CD4-positive, alpha-beta T cell (primary cell): ENCODE results near the gene DTNBP1. TPM values are rescaled to one million over a fixed set of nuclear protein-coding genes. Genes with fewer than 3 reads are reported as not detected.

Experiments
- ATAC-seq: fragments of 200-7000 bp; cut with Tn5 transposase; one replicate; pipeline ENCODE4 v1.10.0; 2022; ENCODE audit warnings: mild to moderate bottlenecking; ENCODE audit not compliant: poor library complexity
- CTCF ChIA-PET: fragments of 350-600 bp; sonication (Branson Sonifier 250); formaldehyde crosslinking; loops from one replicate; lab custom pipeline; 2021; ENCODE audit warnings: antibody characterized with exemption, inconsistent platforms; lab: Charles Lee
- POLR2A ChIA-PET: fragments of 350-600 bp; sonication (Branson Sonifier 250); formaldehyde crosslinking; loops from one replicate; lab custom pipeline; 2021; ENCODE audit warnings: antibody characterized with exemption, inconsistent platforms; lab: Charles Lee
- DNase-seq, 14 experiments: peaks; one replicate each; pipeline ENCODE4 v3.0.0-alpha.2; 2013 to 2020; ENCODE audit warnings: mixed read lengths in 2 of 14
- H3K27ac ChIP-seq, 2 donors: one replicate each; pipeline versions ENCODE4 v1.5.1 to v1.7.0; 2013; ENCODE audit warnings: low read length in 2 of 2, low read depth in 1 of 2, mild to moderate bottlenecking in 1 of 2
- H3K27me3 ChIP-seq, 2 experiments: 1 replicate in 1 of 2; 2 replicates in 1 of 2; pipeline versions ENCODE4 v1.6.1 to v1.7.0; 2013; ENCODE audit warnings: low read length in 2 of 2, control low read depth in 1 of 2, mild to moderate bottlenecking in 1 of 2, moderate library complexity in 1 of 2; ENCODE audit not compliant: insufficient read depth in 2 of 2, control insufficient read depth in 1 of 2
- H3K36me3 ChIP-seq: one replicate; pipeline ENCODE4 v1.6.1; 2013; ENCODE audit warnings: low read length, control low read depth; ENCODE audit not compliant: insufficient read depth
- H3K4me1 ChIP-seq: one replicate; pipeline ENCODE4 v1.6.1; 2013; ENCODE audit warnings: low read length, control low read depth; ENCODE audit not compliant: insufficient read depth
- H3K4me3 ChIP-seq: one replicate; pipeline ENCODE4 v1.5.1; 2013; ENCODE audit warnings: mild to moderate bottlenecking, low read length, moderate library complexity
- H3K9me3 ChIP-seq, 2 experiments: 1 replicate in 1 of 2; 2 replicates in 1 of 2; pipeline versions ENCODE4 v1.6.1 to v1.7.0; 2013; ENCODE audit warnings: low read length in 2 of 2, mild to moderate bottlenecking in 2 of 2, control low read depth in 1 of 2, moderate library complexity in 1 of 2; ENCODE audit not compliant: control insufficient read depth in 1 of 2, insufficient read depth in 1 of 2
- H3K27ac Mint-ChIP-seq: one replicate; pipeline ENCODE4 v1.8.0; 2020; ENCODE audit warnings: mixed read lengths
- H3K27me3 Mint-ChIP-seq: one replicate; pipeline ENCODE4 v1.8.0; 2021; ENCODE audit warnings: mixed read lengths
- H3K36me3 Mint-ChIP-seq: one replicate; pipeline ENCODE4 v1.8.0; 2021; ENCODE audit warnings: low read depth, mixed read lengths
- H3K4me1 Mint-ChIP-seq: one replicate; pipeline ENCODE4 v1.8.0; 2021; ENCODE audit warnings: low read depth, mixed read lengths
- H3K4me3 Mint-ChIP-seq: one replicate; pipeline ENCODE4 v1.8.0; 2020; ENCODE audit warnings: mild to moderate bottlenecking, mixed read lengths
- H3K9me3 Mint-ChIP-seq: one replicate; pipeline ENCODE4 v1.8.0; 2020; ENCODE audit warnings: mixed read lengths
- CTCF ChIP-seq: fragments of 200-600 bp; IDR thresholded peaks from one replicate; pipeline ENCODE4 v1.8.0; 2022; ENCODE audit warnings: antibody characterized with exemption, mild to moderate bottlenecking
- intact Hi-C, 2 experiments: fragments of 100-400 bp; cut with DNase I in 1 of 2; cut with micrococcal nuclease in 1 of 2; formaldehyde crosslinking; loops; one replicate each; pipeline versions ENCODE4 v1.15.1 to v1.9.0; 2023 to 2025; cut with DNase I, micrococcal nuclease
- total RNA-seq, 174 experiments: library from RNA in 2 of 174; stranded (reverse) in 2 of 174; gene quantifications; one replicate each; pipeline ENCODE4 v1.2.3 and lab custom pipeline; 2021 to 2026

Gene DTNBP1
- total RNA-seq, 2 experiments from 2014 or later = 14.5 to 14.7 TPM

GRCh38 chr6:15477746-15478145 lies 185.1 kb downstream of the DTNBP1 start:
- Histone ChIP-seq H3K36me3 (peaks cover 29% of the 10 kb centered on the region), H3K27me3 (no peaks in the 10 kb centered on the region), H3K9me3 (no peaks in the 10 kb centered on the region), H3K27ac (no peak overlapping the region), H3K4me1 (no peaks in the 10 kb centered on the region), H3K4me3 (no peak overlapping the region)
- no peak for TF ChIP-seq CTCF
- peaks cover 70% of the 10 kb centered on the region for H3K4me1 Mint-ChIP-seq
- H3K27ac Mint-ChIP-seq = no peak overlapping the region
- no peak overlapping the region for H3K4me3 Mint-ChIP-seq
- no peaks in the 10 kb centered on the region for H3K27me3 Mint-ChIP-seq
- ChIA-PET CTCF (no interaction called here), POLR2A (no interaction called here)
- intact Hi-C loops = no loop called here
- peaks cover 56% of the 10 kb centered on the region for H3K36me3 Mint-ChIP-seq
- DNase-seq (no peak), ATAC-seq (no peak)
- no peaks in the 10 kb centered on the region for H3K9me3 Mint-ChIP-seq

GRCh38 chr6:15476631-15477380 lies 186.0 kb downstream of the DTNBP1 start:
- Histone ChIP-seq H3K27ac (no peak overlapping the region), H3K4me1 (no peaks in the 10 kb centered on the region), H3K27me3 (no peaks in the 10 kb centered on the region), H3K9me3 (no peaks in the 10 kb centered on the region), H3K36me3 (peaks cover 37% of the 10 kb centered on the region), H3K4me3 (no peak overlapping the region)
- peaks cover 64% of the 10 kb centered on the region for H3K4me1 Mint-ChIP-seq
- no peak overlapping the region for H3K27ac Mint-ChIP-seq
- ATAC-seq = no peak
- ChIA-PET CTCF (interaction anchor here (0.6 kb wide), 1 partner anchor 1153 kb away, joined by 3 read pairs; no protein-coding TSS in a partner anchor), POLR2A (no interaction called here)
- H3K27me3 Mint-ChIP-seq = no peaks in the 10 kb centered on the region
- intact Hi-C loops = no loop called here
- H3K4me3 Mint-ChIP-seq = no peak overlapping the region
- no peak for DNase-seq
- H3K36me3 Mint-ChIP-seq = peaks cover 63% of the 10 kb centered on the region
- no peaks in the 10 kb centered on the region for H3K9me3 Mint-ChIP-seq
- no peak for TF ChIP-seq CTCF

- H3K27me3 ChIP-seq = no peaks in the 10 kb centered on the region
- no peaks in the 10 kb centered on the region for H3K9me3 ChIP-seq
- intact Hi-C loops = no loop called here
- ATAC-seq (no peak), DNase-seq (no peak)
- no peaks in the 10 kb centered on the region for H3K9me3 Mint-ChIP-seq
- no peak overlapping the region for H3K27ac ChIP-seq
- H3K27ac Mint-ChIP-seq = no peak overlapping the region
- ChIA-PET CTCF (no interaction called here), POLR2A (no interaction called here)
- peaks cover 55% of the 10 kb centered on the region for H3K4me1 Mint-ChIP-seq
- H3K36me3 ChIP-seq = peaks cover 46% of the 10 kb centered on the region
- H3K36me3 Mint-ChIP-seq = peaks cover 63% of the 10 kb centered on the region
- TF ChIP-seq CTCF = no peak
- H3K4me1 ChIP-seq = no peaks in the 10 kb centered on the region
- no peak overlapping the region for H3K4me3 Mint-ChIP-seq
- no peaks in the 10 kb centered on the region for H3K27me3 Mint-ChIP-seq
- H3K4me3 ChIP-seq = no peak overlapping the region
These were observed 187.0 kb downstream of the DTNBP1 start for GRCh38 chr6:15475872-15476271.
